ENCODE results near the gene SPATA45.

DNA sequence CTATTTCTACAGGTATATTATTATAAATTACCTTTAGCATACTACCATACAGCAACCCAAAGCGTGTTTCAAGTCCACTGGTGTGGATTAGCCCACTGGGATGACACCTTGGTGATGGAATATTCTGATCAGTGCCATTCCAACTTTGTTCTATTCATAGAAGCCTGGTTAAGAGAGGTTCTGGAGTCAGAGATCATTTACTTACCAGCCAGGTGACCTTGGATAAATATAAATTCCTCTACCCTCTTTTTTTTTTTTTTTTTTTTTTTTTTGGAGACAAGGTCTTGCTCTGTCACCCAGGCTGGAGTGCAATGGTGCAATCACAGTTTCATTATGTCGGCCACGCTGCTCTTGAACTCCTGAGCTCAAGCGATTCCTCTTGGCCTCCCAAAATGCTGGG lies at the start of gene SPATA45:
- TF ChIP-seq, protein P1, sequence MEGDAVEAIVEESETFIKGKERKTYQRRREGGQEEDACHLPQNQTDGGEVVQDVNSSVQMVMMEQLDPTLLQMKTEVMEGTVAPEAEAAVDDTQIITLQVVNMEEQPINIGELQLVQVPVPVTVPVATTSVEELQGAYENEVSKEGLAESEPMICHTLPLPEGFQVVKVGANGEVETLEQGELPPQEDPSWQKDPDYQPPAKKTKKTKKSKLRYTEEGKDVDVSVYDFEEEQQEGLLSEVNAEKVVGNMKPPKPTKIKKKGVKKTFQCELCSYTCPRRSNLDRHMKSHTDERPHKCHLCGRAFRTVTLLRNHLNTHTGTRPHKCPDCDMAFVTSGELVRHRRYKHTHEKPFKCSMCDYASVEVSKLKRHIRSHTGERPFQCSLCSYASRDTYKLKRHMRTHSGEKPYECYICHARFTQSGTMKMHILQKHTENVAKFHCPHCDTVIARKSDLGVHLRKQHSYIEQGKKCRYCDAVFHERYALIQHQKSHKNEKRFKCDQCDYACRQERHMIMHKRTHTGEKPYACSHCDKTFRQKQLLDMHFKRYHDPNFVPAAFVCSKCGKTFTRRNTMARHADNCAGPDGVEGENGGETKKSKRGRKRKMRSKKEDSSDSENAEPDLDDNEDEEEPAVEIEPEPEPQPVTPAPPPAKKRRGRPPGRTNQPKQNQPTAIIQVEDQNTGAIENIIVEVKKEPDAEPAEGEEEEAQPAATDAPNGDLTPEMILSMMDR (IDR thresholded peaks at IDR 0.05; ENCODE audit: low read length): no peak
- no peak for TF ChIP-seq EZH2 (IDR thresholded peaks at IDR 0.05; ENCODE audit: borderline replicate concordance, low read length)
